Choroid plexus epithelial cell (primary cell): Measurements from ENCODE around the gene CEP295NL.

Source experiments
- DNase-seq: peaks from one replicate; pipeline ENCODE4 v3.0.0-alpha.2; 2010; ENCODE audit warnings: low read depth
- H3K4me3 ChIP-seq: 2 replicates; pipeline ENCODE4 v1.5.1; 2011; ENCODE audit warnings: low read depth, mild to moderate bottlenecking, control low read depth, low read length, moderate library complexity
- TF ChIP-seq, protein P1 (sequence below): conservative IDR thresholded peaks from 2 replicates; pipeline ENCODE4 v1.5.1; 2011; ENCODE audit warnings: low read depth, mild to moderate bottlenecking, control low read depth, inconsistent platforms, low read length, moderate library complexity

Gene CEP295NL

GRCh38 chr17:78847052-78847451 lies 55.9 kb downstream of the CEP295NL start:
- TF ChIP-seq, protein P1, sequence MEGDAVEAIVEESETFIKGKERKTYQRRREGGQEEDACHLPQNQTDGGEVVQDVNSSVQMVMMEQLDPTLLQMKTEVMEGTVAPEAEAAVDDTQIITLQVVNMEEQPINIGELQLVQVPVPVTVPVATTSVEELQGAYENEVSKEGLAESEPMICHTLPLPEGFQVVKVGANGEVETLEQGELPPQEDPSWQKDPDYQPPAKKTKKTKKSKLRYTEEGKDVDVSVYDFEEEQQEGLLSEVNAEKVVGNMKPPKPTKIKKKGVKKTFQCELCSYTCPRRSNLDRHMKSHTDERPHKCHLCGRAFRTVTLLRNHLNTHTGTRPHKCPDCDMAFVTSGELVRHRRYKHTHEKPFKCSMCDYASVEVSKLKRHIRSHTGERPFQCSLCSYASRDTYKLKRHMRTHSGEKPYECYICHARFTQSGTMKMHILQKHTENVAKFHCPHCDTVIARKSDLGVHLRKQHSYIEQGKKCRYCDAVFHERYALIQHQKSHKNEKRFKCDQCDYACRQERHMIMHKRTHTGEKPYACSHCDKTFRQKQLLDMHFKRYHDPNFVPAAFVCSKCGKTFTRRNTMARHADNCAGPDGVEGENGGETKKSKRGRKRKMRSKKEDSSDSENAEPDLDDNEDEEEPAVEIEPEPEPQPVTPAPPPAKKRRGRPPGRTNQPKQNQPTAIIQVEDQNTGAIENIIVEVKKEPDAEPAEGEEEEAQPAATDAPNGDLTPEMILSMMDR, result no peak
- DNase-seq, result no peak
- H3K4me3 ChIP-seq, result no peak overlapping the region

- DNase-seq, result peak; percentile 24
- no peak overlapping the region for H3K4me3 ChIP-seq
- TF ChIP-seq, protein P1, result no peak
Observed at GRCh38 chr17:78844301-78845005, 58.5 kb downstream of the CEP295NL start.

DNA sequence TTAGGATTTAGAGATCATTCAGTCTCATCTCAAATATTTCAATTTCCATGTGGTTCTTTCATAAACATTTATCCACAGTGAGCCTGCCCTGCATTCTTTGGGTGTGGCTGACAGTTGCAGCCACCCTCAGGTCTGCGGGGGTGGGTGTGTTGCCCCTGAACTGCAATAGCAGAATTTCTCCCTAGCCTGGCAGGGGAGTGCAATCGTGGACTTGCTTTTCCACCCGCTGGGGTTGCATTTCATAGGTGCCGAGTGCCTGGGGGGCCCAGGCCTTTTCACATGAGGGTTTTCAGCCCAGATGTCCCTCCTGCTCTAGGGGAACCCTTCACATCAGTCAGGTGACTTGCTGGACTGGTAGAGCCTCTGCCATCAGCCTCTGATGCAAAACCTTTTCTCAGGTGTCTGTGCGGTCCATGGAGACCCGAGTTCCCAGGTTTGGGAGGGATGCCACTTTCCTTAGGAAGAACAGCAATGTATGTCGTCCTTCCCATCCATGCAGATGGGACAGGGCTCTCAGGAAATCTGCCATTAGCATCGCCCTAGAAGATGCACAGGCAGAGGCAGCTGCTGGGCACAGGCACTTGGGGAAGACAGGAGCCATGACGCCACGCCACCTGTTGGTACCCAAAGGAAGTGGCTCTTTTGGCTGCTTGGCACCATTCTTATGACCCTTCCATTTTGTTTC lies 60.0 kb downstream of the CEP295NL start:
- TF ChIP-seq, protein P1, result peak; percentile 68
- DNase-seq, result peak; percentile 50
- H3K4me3 ChIP-seq, result no peak overlapping the region

DNA sequence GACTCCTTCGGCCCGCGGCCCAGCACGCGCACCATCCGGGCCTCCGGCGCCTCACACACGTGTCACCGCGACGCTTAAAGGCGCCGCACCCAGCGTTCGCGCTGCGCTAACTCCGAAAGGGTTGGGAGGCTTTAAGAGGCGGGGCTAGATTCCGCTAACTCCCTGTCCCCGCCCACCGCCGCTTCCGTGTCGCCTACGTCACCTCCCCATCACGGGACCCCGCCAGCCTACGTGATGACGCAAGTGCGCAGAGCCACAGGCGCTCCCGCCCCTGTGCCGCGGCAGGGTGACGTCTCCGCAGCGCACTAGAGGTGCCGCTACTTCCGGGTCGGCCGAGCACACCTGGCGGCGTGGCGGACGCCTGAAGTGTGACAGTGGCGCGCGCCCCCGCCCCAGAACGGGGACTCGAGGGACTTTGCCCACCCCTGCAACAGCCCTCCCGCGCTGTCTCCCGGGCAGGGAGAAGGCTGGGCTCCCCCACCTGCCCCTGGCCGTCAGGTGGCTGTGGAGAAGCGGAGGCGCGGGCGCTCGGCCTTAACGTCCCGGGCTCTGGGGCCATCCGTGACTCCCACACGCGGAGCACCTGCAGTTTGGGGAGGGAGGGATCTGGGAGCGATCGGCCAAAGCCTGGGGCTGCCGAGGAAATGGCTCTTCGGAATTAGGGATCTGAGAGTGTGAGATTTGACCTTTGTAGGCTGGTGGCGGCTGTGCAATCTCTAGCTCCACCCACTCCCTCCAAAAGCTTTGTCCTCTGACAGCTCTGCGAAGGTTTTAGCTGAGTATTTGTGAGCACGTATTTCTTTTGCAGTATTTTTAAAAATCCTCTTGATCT lies 62.0 kb downstream of the CEP295NL start, which contains the start of gene USP36:
USP36 (minus strand) TSS at position 35 of the 832 bp plus-strand sequence. CDS start 4,451 bp downstream, outside the sequence.
- peak; percentile 99 for DNase-seq
- H3K4me3 ChIP-seq, result peak within 1 kb of the TSS; percentile 91
- TF ChIP-seq, protein P1, result no peak
